Loucy (cell line): ENCODE measurements around the gene FOXP1.

Source experiments
- H2AFZ ChIP-seq: fragments of 200-600 bp; sonication (generic); 2 replicates; pipeline ENCODE4 v1.6.0; 2016; ENCODE audit warnings: antibody characterized with exemption, mild to moderate bottlenecking, low read length, moderate library complexity
- H3F3A ChIP-seq: fragments of 200-600 bp; 2 replicates; pipeline ENCODE4 v1.6.0; 2016; ENCODE audit warnings: antibody characterized with exemption, low read depth, mild to moderate bottlenecking
- H3K27me3 ChIP-seq: fragments of 200-600 bp; sonication (generic); 2 replicates; pipeline ENCODE4 v1.6.1; 2014; ENCODE audit warnings: low read length, mild to moderate bottlenecking; ENCODE audit not compliant: insufficient read depth, poor library complexity, severe bottlenecking
- H3K36me3 ChIP-seq: fragments of 200-600 bp; sonication (generic); 2 replicates; pipeline ENCODE4 v1.6.1; 2016; ENCODE audit warnings: low read length; ENCODE audit not compliant: insufficient read depth
- H3K4me1 ChIP-seq: fragments of 200-600 bp; sonication (generic); 2 replicates; pipeline ENCODE4 v1.5.1; 2014; ENCODE audit warnings: low read length, mild to moderate bottlenecking; ENCODE audit not compliant: insufficient read depth, poor library complexity, severe bottlenecking
- H3K4me2 ChIP-seq: fragments of 200-600 bp; sonication (generic); 2 replicates; pipeline ENCODE4 v1.6.0; 2014; ENCODE audit warnings: antibody characterized with exemption, low read length, low read depth, mild to moderate bottlenecking; ENCODE audit not compliant: poor library complexity, severe bottlenecking
- H3K4me3 ChIP-seq: fragments of 200-600 bp; sonication (generic); 2 replicates; pipeline ENCODE4 v1.5.1; 2014; ENCODE audit warnings: low read length, mild to moderate bottlenecking, mixed read lengths; ENCODE audit not compliant: poor library complexity, severe bottlenecking
- H3K79me2 ChIP-seq: fragments of 200-600 bp; sonication (generic); 2 replicates; pipeline ENCODE4 v1.6.1; 2014; ENCODE audit warnings: low read length; ENCODE audit not compliant: insufficient read depth
- H3K9ac ChIP-seq: fragments of 200-600 bp; sonication (generic); 2 replicates; pipeline ENCODE4 v1.6.0; 2014; ENCODE audit warnings: mild to moderate bottlenecking, low read depth, low read length, moderate library complexity; ENCODE audit not compliant: poor library complexity, severe bottlenecking
- H3K9me2 ChIP-seq: fragments of 200-600 bp; sonication (generic); replicated peaks from 2 replicates; pipeline ENCODE4 v1.6.1; 2016; ENCODE audit warnings: low read depth, low read length, mixed read lengths
- H3K9me3 ChIP-seq: fragments of 200-600 bp; sonication (generic); 2 replicates; pipeline ENCODE4 v1.6.1; 2014; ENCODE audit warnings: mild to moderate bottlenecking, antibody characterized with exemption, low read length, low read depth; ENCODE audit not compliant: insufficient read depth
- H4K20me1 ChIP-seq: fragments of 200-600 bp; sonication (generic); 2 replicates; pipeline ENCODE4 v1.6.0; 2014; ENCODE audit warnings: antibody characterized with exemption, low read length, mild to moderate bottlenecking; ENCODE audit not compliant: insufficient read depth, poor library complexity, severe bottlenecking
- CTCF ChIP-seq: fragments of 200-600 bp; sonication (generic); conservative IDR thresholded peaks from 2 replicates; pipeline ENCODE4 v1.5.1; 2014; ENCODE audit warnings: mild to moderate bottlenecking, antibody characterized with exemption, low read length
- EZH2phosphoT487 ChIP-seq: fragments of 200-600 bp; IDR thresholded peaks from 2 replicates; pipeline ENCODE4 v1.6.1; 2018; ENCODE audit warnings: antibody characterized with exemption, mild to moderate bottlenecking, moderate library complexity, borderline replicate concordance

The FOXP1 gene

GRCh38 chr3:71120012-71120411 lies 463.5 kb downstream of the FOXP1 start:
- TF ChIP-seq EZH2phosphoT487 (no peak), CTCF (no peak)
- Histone ChIP-seq H4K20me1 (no peaks in the 10 kb centered on the region), H3K9ac (no peak overlapping the region), H3K4me2 (no peak overlapping the region), H3K9me3 (no peaks in the 10 kb centered on the region), H3K4me1 (peaks cover 34% of the 10 kb centered on the region), H2AFZ (no peak overlapping the region), H3F3A (no peaks in the 10 kb centered on the region), H3K4me3 (no peak overlapping the region), H3K79me2 (peaks cover 27% of the 10 kb centered on the region), H3K9me2 (no peaks in the 10 kb centered on the region), H3K27me3 (no peaks in the 10 kb centered on the region), H3K36me3 (no peaks in the 10 kb centered on the region; the same call in 1 of the 2 replicates)

GRCh38 chr3:71119171-71119570 lies 464.4 kb downstream of the FOXP1 start:
- no peaks in the 10 kb centered on the region for H4K20me1 ChIP-seq
- H3K79me2 ChIP-seq: peaks cover 28% of the 10 kb centered on the region
- no peaks in the 10 kb centered on the region; the same call in 1 of the 2 replicates for H3K36me3 ChIP-seq
- TF ChIP-seq CTCF: no peak
- TF ChIP-seq EZH2phosphoT487: no peak
- H3K9me2 ChIP-seq: no peaks in the 10 kb centered on the region
- no peak overlapping the region for H2AFZ ChIP-seq
- no peaks in the 10 kb centered on the region for H3K27me3 ChIP-seq
- H3K4me3 ChIP-seq: no peak overlapping the region
- H3K9ac ChIP-seq: no peak overlapping the region
- no peak overlapping the region for H3K4me2 ChIP-seq
- peaks cover 28% of the 10 kb centered on the region for H3K4me1 ChIP-seq
- no peaks in the 10 kb centered on the region for H3K9me3 ChIP-seq
- H3F3A ChIP-seq: no peaks in the 10 kb centered on the region

- peaks cover 28% of the 10 kb centered on the region for H3K4me1 ChIP-seq
- H3K4me3 ChIP-seq: no peak overlapping the region
- peaks cover 28% of the 10 kb centered on the region for H3K79me2 ChIP-seq
- H3K4me2 ChIP-seq: no peak overlapping the region
- TF ChIP-seq CTCF (no peak), EZH2phosphoT487 (no peak)
- H3K27me3 ChIP-seq: no peaks in the 10 kb centered on the region
- H3K9ac ChIP-seq: no peak overlapping the region
- no peaks in the 10 kb centered on the region for H3K9me2 ChIP-seq
- H4K20me1 ChIP-seq: no peaks in the 10 kb centered on the region
- H3K9me3 ChIP-seq: no peaks in the 10 kb centered on the region
- no peaks in the 10 kb centered on the region; the same call in 1 of the 2 replicates for H3K36me3 ChIP-seq
- no peak overlapping the region for H2AFZ ChIP-seq
- H3F3A ChIP-seq: no peaks in the 10 kb centered on the region
These were observed 465.1 kb downstream of the FOXP1 start for GRCh38 chr3:71118436-71118835.
